ENCODE results near the gene WASF3. TPM values are rescaled to one million over a fixed set of nuclear protein-coding genes. Genes with fewer than 3 reads are reported as not detected.
"Not testable (repeated sequence)": the region's sequence is repeated elsewhere in the genome, so short reads cannot be mapped to it uniquely, and the experiment has no call there.

WASF3 gene
- total RNA-seq, 4 donors from 2014 or later: 22.9 to 50.8 (median 47.9) TPM

DNA sequence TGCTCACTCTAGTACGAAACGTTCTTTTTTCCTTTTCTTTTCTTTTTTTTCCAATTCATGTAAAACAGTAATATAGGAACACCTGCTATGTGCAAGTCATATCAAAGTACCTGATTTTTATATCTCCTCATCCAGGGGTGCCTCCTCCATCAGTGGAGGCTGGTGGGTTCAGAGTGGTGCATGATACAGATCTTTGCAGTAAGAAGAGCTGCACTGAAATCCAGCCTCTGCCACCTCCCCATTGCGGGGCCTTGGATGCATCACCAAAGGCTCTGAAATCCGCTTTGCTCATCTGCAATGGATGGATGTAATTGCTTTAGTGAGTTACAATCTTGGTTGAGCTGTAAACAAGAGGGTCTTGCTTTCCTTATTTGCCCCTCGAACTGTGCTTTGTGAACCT, 164.8 kb downstream of the WASF3 start:
- ATAC-seq (ENCODE audit: low FRiP score): no peak
- TF ChIP-seq, protein P1, sequence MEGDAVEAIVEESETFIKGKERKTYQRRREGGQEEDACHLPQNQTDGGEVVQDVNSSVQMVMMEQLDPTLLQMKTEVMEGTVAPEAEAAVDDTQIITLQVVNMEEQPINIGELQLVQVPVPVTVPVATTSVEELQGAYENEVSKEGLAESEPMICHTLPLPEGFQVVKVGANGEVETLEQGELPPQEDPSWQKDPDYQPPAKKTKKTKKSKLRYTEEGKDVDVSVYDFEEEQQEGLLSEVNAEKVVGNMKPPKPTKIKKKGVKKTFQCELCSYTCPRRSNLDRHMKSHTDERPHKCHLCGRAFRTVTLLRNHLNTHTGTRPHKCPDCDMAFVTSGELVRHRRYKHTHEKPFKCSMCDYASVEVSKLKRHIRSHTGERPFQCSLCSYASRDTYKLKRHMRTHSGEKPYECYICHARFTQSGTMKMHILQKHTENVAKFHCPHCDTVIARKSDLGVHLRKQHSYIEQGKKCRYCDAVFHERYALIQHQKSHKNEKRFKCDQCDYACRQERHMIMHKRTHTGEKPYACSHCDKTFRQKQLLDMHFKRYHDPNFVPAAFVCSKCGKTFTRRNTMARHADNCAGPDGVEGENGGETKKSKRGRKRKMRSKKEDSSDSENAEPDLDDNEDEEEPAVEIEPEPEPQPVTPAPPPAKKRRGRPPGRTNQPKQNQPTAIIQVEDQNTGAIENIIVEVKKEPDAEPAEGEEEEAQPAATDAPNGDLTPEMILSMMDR (IDR thresholded peaks at IDR 0.05): no peak
- no peak for DNase-seq (ENCODE audit: low spot score)

DNA sequence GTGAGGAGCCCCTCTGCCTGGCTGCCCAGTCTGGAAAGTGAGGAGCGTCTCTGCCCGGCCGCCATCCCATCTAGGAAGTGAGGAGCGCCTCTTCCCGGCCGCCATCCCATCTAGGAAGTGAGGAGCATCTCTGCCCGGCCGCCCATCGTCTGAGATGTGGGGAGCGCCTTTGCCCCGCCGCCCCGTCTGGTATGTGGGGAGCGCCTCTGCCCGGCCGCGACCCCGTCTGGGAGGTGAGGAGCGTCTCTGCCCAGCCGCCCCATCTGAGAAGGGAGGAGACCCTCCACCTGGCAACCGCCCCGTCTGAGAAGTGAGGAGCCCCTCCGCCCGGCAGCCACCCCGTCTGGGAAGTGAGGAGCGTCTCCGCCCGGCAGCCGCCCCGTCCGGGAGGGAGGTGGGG, 166.1 kb downstream of the WASF3 start:
- DNase-seq (ENCODE audit: low spot score); ATAC-seq (ENCODE audit: low FRiP score): not testable (repeated sequence)

DNA sequence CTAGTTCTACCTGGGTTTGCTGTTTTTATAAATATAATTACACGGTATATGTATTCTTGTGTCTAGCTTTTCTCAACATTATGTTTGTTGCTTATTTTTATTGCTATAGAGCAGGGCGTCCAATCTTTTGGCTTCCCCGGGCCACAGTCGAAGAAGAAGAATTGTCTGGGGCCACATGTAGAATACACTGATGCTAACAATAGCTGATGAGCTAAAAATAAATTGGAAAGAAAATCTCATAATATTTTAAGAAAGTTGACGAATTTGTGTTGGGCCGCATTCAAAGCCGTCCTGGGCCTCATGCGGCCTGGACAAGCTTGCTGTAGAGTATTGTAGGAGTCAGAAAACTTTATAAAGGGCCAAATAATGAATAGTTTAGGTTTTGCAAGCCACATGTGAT, 169.2 kb downstream of the WASF3 start:
- TF ChIP-seq, protein P1 (IDR thresholded peaks at IDR 0.05): no peak
- no peak for ATAC-seq (ENCODE audit: low FRiP score)
- DNase-seq (ENCODE audit: low spot score): no peak

DNA sequence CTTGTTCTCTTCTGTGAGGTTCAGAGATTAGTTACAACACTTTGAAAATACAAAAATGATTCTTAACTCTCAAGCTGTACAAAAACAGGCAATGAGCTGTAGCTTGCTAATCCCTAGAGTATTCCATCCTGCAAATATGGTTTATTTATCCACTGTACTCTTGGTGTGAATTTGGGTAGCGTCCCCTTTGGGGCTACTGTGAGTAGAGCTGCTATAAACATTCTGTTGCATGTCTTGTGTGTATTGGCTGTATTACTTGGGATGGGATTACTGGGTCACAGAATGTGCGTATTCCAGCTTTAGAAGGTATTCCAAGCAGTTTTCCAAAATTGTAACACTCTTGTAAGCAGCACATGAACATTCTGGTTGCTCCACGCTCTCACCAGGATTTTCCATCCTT, 169.6 kb downstream of the WASF3 start:
- TF ChIP-seq, protein P1 (IDR thresholded peaks at IDR 0.05): no peak
- ATAC-seq (ENCODE audit: low FRiP score) (no peak), DNase-seq (ENCODE audit: low spot score) (no peak)

DNA sequence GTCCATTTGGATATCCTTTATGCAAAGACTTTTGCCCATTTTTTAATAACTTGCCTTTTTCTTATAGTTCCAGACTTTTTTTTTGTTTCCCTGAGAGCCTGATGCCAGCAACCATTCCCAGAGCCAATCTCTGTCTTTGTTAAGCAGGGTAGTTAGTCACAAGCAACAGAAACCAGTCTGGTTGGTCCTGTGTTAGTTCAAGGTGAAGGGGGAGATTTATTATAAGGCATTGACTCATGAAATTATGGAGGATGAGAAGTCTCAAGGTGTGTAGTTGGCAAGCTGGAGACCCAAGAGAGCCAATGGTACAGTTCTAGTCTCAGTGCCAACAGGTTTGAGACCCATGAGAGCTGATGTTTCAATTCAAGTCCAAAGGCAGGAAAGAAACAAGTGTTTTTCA, 170.2 kb downstream of the WASF3 start:
- DNase-seq (ENCODE audit: low spot score) (no peak), ATAC-seq (ENCODE audit: low FRiP score) (no peak)
- TF ChIP-seq, protein P1 (IDR thresholded peaks at IDR 0.05): no peak

DNA sequence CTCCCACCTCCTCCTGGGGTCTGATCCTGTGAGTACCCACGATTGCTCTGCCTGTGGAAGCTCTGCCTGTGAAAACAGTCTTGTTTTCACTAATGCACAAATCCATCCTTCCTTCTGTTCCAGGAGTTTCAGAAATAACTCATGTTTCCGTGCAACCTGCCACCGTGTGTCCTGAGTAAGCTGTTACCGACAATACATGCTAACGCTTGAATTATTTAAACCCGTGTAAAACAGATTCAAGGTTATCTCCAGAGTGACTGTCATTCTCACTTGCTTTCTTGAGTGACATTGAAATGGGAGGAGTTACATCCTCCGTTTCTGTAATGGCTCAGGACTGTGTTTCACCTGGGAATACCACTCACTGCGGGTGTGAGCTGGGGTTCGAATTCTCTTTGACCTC, 178.2 kb downstream of the WASF3 start:
- ATAC-seq (ENCODE audit: low FRiP score): no peak
- TF ChIP-seq, protein P1 (IDR thresholded peaks at IDR 0.05): no peak
- no peak for DNase-seq (ENCODE audit: low spot score)

Other genes starting within 250 kb of the WASF3 start
- gene GPR12, start 203.1 kb downstream of the WASF3 start, total RNA-seq: under 1 TPM in 3 of 4 donors, not detected in 1; 0.06 to 0.32 (median 0.09) TPM

Measured in omental fat pad (tissue), 4 donors.